ENCODE data around the gene DCST1.

DNA sequence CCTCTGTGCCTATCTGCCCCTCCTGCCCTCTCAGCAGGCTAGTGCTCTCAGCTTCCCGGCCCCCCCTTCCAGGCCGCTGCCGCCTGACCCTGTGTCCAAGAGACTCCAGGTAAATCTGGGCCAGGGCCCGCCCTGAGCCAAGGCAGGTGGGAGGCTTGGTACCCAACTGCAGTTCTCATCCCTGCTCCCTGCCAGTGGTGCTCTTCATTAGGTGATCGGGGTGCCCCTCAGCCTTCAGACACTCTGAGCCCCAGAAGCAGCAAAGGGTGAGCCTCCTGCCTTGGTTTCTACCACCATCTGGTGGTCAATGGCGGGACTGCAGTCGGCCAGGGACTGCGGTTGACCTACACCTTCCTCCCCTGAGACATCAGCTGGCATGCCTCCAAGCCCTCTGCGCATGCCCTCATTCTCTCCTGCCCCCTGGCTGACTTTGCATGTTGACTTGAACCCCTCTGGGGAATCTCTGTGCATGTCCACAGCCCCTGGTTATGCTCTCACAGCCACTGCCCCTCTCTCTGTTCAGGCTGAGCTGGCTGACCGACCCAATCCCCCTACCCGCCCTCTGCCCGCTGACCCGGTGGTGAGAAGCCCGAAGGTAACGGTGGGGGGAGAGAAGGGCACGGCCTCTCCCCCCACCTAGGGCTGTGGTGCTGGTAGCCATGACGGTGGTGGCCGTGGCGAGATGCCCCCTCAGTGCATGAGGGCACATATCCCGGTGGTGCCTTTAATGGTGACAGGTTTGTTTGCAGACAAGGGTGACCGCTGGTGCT, 27.9 kb downstream of the DCST1 start:
- TF ChIP-seq, protein P1, sequence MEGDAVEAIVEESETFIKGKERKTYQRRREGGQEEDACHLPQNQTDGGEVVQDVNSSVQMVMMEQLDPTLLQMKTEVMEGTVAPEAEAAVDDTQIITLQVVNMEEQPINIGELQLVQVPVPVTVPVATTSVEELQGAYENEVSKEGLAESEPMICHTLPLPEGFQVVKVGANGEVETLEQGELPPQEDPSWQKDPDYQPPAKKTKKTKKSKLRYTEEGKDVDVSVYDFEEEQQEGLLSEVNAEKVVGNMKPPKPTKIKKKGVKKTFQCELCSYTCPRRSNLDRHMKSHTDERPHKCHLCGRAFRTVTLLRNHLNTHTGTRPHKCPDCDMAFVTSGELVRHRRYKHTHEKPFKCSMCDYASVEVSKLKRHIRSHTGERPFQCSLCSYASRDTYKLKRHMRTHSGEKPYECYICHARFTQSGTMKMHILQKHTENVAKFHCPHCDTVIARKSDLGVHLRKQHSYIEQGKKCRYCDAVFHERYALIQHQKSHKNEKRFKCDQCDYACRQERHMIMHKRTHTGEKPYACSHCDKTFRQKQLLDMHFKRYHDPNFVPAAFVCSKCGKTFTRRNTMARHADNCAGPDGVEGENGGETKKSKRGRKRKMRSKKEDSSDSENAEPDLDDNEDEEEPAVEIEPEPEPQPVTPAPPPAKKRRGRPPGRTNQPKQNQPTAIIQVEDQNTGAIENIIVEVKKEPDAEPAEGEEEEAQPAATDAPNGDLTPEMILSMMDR (IDR thresholded peaks at IDR 0.05) = peak; percentile 98 to 100 (median 99)
- peak in 1 of 2 donors; percentile 47 for TF ChIP-seq EP300 (IDR thresholded peaks at IDR 0.05)

Measured in tibial nerve (tissue), 4 donors.